Measurements from ENCODE around the gene SND1.

DNA sequence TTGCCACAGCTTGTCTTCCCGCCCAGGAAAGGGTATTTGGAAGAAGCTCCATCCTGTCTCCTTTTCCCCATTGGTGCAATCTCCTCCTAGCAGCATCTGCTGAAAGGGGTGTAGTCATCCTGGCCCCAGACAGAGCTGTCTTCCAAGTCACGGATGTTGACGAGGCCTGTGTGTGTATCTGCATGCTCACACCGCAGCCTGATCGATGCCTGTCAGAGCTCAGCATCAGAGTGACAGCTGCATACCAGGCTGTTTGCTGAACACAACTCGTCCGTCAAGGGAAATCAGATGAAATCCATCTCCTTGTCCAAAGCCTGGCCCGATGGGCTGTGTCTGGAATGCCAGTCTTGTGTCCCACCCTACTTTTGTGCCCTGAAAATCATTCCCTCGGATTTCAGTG, 400.4 kb downstream of the SND1 start:
- TF ChIP-seq CTCF (IDR thresholded peaks at IDR 0.05; ENCODE audit: low read depth, low read length, poor library complexity, severe bottlenecking) (no peak), EZH2phosphoT487 (IDR thresholded peaks at IDR 0.05; ENCODE audit: borderline replicate concordance, low read length) (no peak)
